GM23248 (cell line): Measurements from ENCODE around the gene RALGPS1.

Experiments used
- EZH2 ChIP-seq: fragments of 200-600 bp; sonication (generic); IDR thresholded peaks from 2 replicates; pipeline ENCODE4 v1.6.1; 2018; ENCODE audit warnings: antibody characterized with exemption, mild to moderate bottlenecking; ENCODE audit not compliant: insufficient read depth, poor library complexity, severe bottlenecking
- EZH2phosphoT487 ChIP-seq: fragments of 200-600 bp; sonication (generic); IDR thresholded peaks from 2 replicates; pipeline ENCODE4 v1.6.1; 2018; ENCODE audit warnings: antibody characterized with exemption, moderate library complexity, mild to moderate bottlenecking, low read depth; ENCODE audit not compliant: insufficient read depth

GRCh38 chr9:126880947-126881332, 33.6 kb upstream of the RALGPS1 start:
- TF ChIP-seq EZH2phosphoT487 (no peak), EZH2 (no peak)
